NCI-H146 (cell line): Measurements from ENCODE around the gene NR2C1.
"Not testable (repeated sequence)": the region's sequence is repeated elsewhere in the genome, so short reads cannot be mapped to it uniquely, and the experiment has no call there.

Experiments
- DNase-seq: peaks from one replicate; lab custom pipeline; 2025; lab: John Stamatoyannopoulos, UW

Gene NR2C1

DNA sequence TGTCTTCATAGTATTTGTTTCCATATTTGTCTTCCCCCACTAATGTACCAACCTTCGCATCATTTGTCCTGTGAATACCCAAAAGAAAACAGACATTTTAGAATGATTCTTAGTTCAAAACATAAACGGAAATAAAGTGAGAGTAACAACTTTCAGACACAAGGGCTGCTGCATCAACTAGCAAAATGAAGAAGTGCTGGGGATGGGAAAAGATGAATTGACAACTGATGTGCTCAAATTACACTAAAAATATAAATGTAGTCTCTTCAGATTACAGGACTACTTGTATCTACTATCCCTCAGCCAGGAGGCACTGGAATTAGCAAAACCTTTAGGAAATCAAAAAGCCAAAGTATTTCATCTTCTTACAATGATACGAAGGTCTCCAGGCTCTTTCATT lies 70.7 kb downstream of the NR2C1 start:
- DNase-seq, result no peak

GRCh38 chr12:94998326-94998725 lies 75.1 kb downstream of the NR2C1 start:
- no peak for DNase-seq

DNA sequence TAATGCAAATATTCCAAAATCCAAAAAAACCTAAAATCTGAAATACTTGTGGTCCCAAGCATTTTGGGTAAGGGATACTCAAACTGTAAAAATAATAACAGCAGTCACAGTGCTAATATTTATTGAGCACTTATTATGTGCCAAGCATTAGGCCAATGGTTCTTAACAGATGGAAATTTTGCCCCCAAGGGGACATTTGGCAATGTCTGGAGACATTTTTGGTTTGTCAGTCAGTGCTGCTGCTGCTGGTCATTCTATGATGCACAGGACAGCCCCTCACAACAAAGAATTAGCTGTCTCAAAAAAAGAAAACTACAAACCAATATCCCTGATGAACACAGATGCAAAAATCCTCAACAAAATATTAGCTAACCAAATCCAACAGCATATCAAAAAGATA lies 75.7 kb downstream of the NR2C1 start:
- DNase-seq, result no peak

DNA sequence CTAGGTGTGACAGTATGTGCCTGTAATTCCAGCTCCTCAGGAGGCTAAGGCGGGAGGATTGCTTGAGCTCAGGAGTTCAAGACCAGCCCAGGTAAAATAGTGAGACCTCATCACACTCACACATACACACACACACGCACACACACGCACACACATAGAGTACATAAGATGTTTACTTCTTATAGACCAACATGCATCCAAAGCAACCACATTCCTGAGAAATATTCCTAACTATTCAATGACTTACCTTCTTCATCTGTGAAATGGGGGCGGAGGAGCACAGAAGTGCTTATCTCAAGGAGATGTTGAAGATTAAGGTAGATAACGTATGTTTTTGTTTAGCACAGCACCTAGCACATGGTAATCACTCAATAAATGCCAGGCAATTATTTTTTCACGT lies 76.4 kb downstream of the NR2C1 start:
- DNase-seq, result no peak

- no peak for DNase-seq
Measured at GRCh38 chr12:94994312-94994711, 79.1 kb downstream of the NR2C1 start.

- not testable (repeated sequence) for DNase-seq
Measured at GRCh38 chr12:94993855-94994254, 79.6 kb downstream of the NR2C1 start.

DNA sequence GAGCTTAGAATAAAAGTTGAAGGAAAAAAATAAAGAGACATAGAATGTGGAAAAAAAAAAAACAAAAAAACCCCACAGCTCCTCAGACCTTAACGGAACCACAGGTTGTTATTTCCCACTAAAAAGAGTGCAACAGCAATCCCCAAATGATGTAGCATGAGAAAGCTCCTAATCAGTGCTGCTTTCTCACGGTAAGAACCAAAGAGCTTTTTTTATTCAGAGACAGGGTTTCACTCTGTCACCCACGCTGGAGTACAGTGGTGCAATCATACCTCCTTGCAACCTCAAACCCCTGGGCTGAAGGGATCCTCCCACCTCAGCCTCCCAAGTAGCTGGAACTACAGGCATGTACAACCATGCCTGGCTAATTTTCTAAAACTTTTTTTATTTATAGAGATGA lies 83.2 kb downstream of the NR2C1 start:
- no peak for DNase-seq

GRCh38 chr12:94988471-94988870 lies 84.9 kb downstream of the NR2C1 start:
- DNase-seq, result no peak

GRCh38 chr12:94987801-94988200 lies 85.6 kb downstream of the NR2C1 start:
- DNase-seq, result no peak

DNA sequence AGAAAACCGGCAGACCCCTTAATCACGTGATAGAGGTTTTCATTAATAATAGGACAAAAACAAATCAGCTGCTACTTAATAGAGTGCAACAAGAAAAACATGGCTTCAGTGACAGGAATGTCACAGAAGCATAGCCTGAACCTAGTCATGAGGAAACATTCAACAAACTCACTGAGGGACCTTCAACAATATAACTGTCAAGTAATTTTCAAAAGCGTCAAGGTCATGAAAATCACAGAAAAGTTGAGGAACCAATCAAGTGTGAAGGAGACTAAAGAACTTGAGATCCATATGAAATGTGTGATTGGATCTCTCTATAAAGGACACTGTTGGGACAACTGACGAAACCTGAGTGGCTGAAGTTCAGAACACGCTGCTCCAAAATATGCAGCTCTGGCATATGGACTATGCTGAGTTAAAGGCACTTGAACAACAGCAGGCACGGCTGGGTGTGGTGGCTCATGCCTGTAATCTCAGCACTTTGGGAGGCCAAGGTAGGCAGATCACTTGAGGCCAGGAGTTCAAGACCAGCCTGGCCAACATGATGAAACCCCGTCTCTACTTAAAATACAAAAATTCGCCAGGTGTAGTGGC lies 86.2 kb downstream of the NR2C1 start:
- no peak for DNase-seq

GRCh38 chr12:94985099-94985498 lies 88.3 kb downstream of the NR2C1 start:
- DNase-seq, result not testable (repeated sequence)

DNA sequence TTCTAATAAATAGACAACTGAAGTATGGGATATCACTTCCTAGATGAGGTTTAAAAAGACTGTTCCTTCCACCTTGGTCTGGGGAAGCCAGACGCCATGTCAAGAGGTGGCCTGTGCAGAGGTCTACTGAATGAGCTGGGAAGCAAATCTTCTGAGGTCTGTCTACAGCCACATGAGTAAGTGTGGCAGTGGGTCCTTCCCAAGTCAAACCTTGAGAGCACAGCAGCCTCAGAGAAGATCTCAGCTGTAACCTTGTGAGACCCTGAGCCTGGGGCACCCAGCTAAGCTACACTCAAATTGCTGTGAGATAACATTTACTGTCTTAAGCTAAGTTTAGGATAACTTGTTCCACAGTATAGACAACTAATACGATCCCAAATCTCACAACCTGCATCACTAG lies 90.1 kb downstream of the NR2C1 start:
- no peak for DNase-seq

GRCh38 chr12:94982456-94982855 lies 91.0 kb downstream of the NR2C1 start:
- no peak for DNase-seq

GRCh38 chr12:94980577-94980976 lies 92.8 kb downstream of the NR2C1 start:
- DNase-seq, result no peak

DNA sequence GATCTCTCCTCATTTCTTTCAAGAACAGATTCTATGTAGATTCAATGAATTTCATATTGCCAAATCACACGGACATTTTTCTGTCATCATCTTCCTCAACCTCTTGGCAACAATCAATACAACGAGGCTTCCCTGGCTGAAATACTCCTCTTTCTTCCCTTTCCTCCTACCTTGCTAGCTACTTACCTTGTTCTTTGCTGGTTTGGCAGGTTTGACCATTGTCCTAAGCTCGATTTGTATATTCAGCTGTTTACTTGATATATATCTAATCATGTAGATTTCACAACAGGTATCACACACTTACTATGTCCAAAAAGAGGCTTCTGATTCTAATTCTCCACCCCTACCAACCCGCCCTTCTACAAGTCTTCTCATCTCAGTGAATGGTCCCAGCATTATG lies 93.5 kb downstream of the NR2C1 start:
- DNase-seq, result no peak

DNA sequence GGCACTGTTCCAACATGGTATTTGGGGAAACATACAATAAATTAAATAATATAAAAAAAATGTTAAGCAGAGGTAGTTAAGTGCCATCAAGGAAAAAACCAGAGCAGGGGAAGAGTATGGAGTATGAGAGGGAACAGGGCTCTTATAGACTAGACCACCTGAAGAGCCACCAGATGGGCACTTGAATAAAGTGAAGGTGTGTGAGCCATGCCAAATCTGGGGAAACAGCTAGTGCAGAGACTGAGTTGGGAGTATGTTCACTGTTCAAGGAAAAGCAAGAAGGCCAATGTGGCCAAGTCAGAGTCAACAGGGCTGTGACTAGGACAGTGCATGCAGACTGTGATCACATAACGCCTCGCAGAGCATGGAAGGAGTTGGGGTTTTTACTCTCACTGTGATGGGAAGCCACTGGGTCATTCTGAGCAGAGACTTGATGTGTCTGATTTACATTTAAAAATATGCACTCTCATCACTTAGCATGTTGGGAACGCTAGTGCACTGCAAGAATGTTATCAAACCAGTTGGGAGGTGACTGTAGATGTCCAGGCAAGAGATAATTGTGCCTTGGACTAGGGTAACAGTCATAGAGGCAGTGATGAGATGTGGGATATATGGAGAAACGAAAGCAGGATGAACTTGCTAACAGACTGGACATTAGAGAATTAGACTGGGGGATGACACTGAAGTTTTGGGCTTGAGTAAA lies 95.5 kb downstream of the NR2C1 start:
- DNase-seq, result no peak

DNA sequence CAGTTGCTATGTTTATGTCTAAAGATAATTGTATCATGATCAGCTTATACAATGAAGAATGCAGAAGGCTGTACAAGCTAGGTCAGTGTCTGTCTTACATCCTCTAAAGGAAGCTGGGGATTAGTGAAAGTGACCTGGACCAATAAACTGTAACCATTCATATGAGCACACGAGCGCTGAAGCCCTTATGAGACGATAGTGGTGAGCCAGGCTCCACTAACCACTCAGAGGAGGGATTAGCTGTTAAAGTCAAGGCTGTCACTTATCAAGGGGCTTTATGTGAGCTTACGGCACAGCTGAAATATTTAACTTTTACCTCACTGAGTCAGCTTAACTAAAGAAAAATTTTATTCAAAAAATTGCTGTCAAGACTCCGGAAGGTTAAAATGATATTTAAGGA lies 100.2 kb downstream of the NR2C1 start:
- DNase-seq, result no peak

DNA sequence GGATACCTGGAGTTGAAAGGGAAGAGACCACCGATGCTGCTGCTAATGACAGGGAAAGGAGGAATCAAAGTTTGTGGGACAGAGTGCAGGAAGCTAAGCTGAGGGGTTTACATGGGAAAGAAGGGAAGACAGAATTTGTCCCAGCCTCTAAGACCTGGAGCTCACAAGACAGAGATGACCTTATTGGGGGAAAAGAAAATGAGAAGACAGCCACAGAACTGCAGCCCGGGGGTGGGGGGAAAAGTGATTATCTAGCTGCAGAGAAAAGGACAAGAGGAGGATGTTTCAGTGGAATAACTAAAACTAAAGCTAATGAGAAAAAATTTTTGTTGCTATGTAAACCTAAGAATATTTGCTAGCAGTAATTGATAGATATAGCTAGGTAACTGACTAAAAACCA lies 100.6 kb downstream of the NR2C1 start:
- DNase-seq, result no peak

DNA sequence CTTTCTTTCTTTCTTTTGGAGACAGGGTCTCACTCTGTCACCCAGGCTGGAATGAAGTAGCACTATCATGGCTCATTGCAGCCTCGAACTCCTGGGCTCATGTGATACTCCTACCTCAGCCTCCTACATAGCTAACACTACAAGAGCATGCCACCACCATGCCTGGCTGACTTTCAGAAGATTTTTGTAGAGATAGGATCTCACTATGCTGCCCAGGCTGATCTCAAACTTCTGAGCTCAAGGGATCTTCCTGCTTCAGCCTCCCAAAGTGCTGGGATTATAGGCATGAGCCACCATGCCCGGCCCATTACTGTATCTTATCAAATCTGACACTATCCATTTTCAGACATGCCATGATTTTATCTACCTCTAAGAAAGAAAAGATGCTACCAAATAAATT lies 101.5 kb downstream of the NR2C1 start:
- no peak for DNase-seq

- no peak for DNase-seq
Measured at GRCh38 chr12:94970560-94970959, 102.9 kb downstream of the NR2C1 start.
